GM18526 (cell line): ENCODE data around the gene DCAF8.

ENCODE experiments used
- POLR2A ChIP-seq: IDR thresholded peaks from 3 replicates; pipeline ENCODE4 v1.6.1; 2011; ENCODE audit not compliant: insufficient read length; ENCODE audit errors: extremely low read depth

DCAF8 gene

DNA sequence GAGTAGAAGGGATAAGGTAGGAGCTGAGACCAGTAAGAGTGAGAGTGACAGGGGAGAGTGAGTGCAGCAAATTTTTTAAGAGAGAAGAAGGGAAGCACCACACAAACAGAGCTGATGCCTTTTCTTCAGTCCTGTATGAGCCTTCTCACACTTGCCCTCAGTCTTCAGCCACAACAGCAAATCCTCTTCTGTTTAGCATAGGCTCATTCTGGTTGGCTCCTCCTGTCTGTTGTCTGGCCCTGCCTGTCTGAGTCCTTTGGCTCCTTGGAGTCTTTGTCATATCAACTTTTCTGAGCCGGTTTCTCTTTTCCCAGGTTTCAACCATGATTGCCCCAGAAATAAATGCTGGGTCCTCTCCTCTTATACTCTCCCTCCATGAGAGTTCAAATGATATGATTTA is 84.7 kb downstream of the DCAF8 start:
- TF ChIP-seq POLR2A, result no peak

DNA sequence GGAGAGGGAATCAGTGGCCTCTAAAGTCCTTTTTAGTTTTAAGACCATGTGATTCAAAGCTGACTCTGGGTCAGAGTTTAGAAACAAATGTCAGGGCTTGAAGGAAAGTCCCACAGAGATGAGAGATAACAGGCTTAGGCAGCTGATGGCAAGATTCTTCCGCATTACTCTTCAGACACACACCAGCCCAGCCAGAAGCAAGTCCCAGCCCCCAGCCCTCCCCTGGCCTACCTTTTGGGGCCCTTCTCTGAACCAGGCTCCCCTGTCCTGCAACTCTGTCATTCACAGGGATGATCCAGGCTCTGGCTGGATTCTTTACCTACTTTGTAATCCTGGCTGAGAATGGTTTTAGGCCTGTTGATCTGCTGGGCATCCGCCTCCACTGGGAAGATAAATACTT is 85.1 kb downstream of the DCAF8 start:
- TF ChIP-seq POLR2A, result no peak

DNA sequence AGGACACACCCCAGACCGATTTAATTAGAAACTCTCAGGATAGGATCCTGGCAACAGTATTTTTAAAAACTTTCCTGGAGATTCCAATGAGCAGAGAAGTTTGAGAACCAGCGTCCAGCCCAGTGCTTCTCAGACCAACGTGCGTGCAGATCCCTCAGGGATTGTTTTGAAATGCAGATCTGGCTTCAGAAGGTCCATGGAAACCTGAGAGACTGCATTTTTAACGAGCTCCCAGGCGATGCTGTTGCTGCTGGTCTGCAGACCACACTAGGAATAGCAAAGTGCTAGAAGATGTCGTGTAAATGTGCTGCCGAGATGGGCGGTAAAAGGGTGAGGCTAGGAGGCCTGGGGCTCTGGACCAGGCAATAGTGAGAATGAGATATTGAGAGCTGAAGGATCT is 90.4 kb downstream of the DCAF8 start:
- TF ChIP-seq POLR2A, result no peak

DNA sequence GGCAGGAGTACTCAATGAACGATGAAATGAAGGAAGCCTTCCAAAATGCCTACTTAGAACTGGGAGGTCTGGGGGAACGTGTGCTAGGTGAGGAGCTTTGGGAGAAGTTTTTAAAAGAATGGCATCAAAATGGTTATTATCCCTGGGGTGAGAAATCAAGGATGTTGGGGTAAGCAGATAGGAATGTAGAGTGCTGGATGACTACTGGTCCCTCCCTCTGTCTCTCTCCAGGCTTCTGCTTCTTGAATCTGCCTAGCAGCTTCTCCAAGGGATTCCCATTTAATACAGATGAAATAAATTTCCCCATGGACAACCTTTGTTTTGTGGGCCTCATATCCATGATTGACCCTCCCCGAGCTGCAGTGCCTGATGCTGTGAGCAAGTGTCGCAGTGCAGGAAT is 91.0 kb downstream of the DCAF8 start:
- TF ChIP-seq POLR2A, result no peak

DNA sequence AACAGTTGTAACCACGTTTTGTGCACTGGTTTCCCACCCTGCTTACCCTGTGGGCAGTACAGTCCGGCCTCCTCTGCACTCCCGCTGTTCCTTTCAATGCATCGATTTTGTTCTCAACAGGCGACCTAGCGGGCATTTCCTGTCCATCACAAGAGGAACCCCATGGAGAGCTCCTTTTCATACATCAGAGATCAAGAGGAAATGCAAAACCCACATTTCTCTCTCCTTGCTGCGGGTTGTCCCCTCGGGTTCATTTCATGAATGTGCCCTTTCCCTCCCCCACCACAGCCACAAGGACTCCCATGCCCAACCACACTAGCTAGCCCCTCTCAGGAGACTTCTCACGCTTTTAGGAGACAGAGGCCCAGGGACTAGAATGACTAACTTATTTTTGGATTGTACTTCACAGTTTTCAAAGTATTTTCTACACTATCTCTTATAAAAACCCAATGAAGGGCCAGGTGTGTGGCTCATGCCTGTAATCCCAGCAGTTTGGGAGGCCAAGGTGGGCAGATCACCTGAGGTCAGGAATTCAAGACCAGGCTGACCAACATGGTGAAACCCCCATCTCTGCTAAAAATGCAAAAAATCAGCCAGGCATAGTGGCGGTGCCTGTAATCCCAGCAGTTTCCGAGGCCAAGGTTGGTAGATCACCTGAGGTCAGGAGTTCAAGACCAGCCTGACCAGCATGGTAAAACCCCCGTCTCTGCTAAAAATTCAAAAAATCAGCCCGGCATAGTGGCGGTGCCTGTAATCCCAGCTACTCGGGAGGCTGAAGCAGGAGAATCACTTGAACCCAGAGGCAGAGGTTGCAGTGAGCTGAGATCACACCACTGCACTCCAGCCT is 92.6 kb downstream of the DCAF8 start:
- no peak for TF ChIP-seq POLR2A

DNA sequence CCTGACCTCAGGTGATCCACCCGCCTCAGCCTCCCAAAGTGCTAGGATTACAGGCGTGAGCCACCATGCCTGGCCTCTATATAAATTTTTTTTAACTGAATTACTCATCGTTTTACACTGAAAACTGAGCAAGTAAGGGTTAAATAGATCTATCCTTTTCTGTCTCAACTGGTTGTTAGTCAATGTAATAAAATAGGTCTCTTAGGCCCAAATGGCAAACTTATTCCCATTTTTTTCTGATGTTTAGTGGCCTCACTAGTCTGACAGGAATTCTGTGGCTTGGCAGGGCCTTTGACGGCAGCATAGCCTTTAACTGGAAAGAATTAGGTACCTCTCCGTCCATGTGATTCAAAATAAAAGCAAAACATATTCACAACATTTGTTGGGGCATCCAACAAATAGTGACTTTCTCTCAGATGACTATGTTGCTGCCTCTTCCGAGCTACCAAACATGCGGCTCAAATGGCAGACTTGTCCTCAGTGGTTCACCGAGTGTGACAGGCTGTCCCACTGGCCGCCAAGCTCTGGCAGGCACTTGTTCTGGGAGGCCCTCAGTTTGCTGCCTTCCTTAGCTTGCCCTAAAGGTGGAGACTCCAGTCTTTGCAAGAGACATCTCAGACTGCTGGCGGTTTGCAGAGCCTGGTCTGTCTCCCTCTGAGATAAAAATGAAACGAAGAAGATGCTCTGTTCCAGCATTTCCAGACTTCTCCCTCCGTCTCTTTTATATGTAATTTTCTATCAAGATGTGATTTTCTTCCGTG is 93.6 kb downstream of the DCAF8 start:
- no peak for TF ChIP-seq POLR2A

DNA sequence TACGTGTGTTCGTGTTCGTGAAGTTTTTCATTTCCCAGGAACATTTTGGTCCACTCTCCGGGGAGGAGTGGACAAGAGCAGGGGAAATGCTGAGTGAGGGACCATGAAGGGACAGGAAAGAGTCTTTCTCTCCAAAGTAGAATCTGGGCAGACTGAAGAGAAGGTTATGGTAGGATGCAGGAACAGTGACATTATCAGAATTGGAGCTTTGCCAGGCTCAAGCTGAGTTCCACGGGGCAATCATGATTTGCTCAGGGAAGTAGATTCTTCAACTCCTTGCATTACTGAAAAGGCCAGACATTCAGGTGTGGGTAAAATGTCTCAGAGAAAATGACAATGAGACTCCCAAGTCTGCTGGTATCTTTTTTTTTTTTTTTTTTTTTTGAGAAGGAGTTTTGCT is 94.3 kb downstream of the DCAF8 start:
- TF ChIP-seq POLR2A, result no peak

DNA sequence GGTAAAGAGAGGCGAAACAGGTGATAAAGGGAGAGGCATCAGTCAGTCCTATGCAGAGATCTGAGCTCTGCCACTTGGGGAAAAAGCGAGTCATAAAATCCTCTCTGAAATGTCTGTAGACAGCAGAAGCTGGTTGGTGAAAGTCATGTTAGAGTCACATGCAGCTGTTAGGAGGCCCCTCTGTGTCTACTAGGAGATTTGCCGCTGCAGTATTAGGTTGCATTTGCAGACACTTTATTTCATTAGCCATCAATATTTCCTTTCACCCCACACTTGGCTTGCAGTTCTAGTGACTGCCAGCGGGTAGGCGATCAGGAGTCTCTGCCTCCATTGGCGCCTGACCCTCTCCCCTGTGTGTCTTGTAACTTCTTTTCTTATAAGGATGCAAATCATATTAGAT is 94.8 kb downstream of the DCAF8 start:
- TF ChIP-seq POLR2A, result no peak

DNA sequence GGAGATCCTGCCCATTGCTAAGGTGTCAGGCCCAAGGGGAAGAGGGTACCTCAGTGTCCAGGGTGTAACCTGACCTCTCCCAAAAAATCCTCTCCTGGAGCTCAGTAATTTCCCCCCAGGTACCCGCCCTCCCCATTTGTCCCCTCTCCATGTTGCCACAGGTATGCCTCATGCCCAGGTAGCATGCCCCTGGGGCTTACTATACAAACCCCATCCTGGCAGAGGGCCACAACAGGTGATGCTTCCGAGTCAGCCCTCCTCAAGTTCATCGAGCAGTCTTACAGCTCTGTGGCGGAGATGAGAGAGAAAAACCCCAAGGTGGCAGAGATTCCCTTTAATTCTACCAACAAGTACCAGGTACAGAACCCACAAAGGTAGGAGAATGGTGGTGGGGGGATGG is 95.3 kb downstream of the DCAF8 start:
- no peak for TF ChIP-seq POLR2A

DNA sequence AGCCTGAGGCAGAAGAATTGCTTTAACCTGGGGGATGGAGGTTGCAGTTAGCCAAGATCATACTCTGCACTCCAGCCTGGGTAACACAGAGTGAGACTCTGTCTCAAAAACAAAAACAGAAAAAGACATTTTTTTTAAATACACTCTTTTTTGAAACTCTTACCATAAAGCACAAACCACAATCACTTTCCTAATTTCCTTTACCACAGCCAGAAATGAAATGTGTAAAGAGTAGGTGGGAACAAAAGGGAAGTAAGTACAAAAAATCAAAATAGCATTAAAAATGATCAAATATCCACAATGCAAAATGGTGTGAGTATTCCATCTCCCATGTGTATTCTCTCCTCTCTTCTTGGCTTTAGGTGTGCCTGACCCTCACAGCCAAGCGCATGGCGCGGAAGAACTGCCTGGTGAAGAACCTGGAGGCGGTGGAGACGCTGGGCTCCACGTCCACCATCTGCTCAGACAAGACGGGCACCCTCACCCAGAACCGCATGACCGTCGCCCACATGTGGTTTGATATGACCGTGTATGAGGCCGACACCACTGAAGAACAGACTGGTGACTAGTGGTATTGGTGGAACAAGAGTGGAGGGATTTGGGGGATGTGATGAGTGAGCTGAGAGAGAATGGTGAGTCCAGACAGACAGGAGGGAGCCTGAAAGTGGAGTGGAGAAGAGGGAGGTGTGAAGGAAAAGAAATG is 96.0 kb downstream of the DCAF8 start:
- TF ChIP-seq POLR2A, result no peak
